Endometrial microvascular endothelial cells (primary cell): ENCODE data around the gene VIL1. TPM values are rescaled to one million over a fixed set of nuclear protein-coding genes. Genes with fewer than 3 reads are reported as not detected.

Experiments used
- in situ Hi-C: cut with HindIII; loops from 2 replicates; pipeline ENCODE4 v1.10.0; 2017; ENCODE audit warnings: low sequenced_read_pairs, low pct_unique_long_range_greater_than_20kb; ENCODE audit errors: inconsistent ontology term
- total RNA-seq: library from RNA; depleted of rRNA; stranded (reverse); fragments of >200 nt; gene quantifications from one replicate; pipeline ENCODE4 v1.2.3, GENCODE V29; 2015; ENCODE audit errors: inconsistent ontology term

Gene VIL1
- total RNA-seq, 1 donor from 2014 or later, result not detected

DNA sequence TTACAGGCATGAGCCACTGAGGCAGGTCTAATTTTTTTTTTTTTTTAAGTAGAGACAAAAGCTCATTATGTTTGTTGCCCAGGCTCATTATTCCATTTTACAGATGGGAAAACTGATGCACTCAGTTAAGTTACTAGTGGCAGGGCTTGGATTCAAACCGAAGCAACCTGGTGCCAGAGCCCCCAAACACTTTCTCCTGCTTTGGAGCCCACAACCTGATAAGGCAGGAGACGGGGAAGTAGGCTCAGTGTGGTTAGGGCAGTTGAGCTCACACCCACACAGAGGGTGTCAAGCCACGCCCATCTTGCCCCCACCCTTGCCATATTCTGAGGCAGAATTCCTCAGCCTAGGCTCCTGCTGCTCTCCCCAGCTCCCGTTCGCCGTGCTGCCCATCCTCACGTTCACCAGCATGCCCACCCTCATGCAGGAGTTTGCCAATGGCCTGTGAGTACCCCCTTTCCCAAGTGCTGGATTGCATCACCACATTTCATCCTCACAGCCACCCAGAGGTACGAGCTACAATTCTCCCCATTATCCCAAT is 25.1 kb upstream of the VIL1 start:
- in situ Hi-C loops, result no loop called here

DNA sequence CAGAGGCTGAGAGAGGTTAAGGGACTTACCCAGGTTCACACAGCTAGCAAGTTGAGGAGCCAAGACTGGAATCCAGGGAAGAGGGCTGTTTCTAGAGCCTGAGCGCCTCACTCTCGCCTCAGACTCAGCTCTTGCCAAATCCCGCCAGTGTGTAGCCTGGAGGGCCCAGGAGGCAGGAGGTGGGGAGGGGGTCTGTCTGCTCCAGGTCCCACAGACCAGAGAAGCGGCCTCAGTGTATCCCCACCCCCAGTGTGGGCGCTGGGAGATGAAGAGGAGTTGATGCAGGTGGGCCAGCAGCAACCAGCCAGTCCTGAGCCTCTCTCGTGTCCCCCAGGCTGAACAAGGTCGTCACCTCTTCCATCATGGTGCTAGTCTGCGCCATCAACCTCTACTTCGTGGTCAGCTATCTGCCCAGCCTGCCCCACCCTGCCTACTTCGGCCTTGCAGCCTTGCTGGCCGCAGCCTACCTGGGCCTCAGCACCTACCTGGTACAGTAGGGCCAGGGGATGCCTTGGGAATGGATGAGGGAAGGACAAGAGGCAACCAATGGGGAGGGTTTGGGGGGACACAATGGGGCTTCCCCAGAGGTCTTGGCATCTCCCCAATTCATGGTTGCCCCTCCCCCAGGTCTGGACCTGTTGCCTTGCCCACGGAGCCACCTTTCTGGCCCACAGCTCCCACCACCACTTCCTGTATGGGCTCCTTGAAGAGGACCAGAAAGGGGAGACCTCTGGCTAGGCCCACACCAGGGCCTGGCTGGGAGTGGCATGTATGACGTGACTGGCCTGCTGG is 24.4 kb upstream of the VIL1 start:
- in situ Hi-C loops, result no loop called here

DNA sequence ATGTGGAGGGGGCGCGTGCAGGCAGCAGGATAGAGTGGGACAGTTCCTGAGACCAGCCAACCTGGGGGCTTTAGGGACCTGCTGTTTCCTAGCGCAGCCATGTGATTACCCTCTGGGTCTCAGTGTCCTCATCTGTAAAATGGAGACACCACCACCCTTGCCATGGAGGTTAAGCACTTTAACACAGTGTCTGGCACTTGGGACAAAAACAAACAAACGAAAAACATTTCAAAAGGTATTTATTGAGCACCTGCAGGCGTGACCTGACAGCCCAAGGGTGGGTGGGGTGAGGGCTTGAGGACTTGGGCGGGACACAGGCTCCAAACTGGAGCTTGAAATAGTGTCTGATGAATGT is 23.9 kb upstream of the VIL1 start:
- in situ Hi-C loops, result no loop called here

DNA sequence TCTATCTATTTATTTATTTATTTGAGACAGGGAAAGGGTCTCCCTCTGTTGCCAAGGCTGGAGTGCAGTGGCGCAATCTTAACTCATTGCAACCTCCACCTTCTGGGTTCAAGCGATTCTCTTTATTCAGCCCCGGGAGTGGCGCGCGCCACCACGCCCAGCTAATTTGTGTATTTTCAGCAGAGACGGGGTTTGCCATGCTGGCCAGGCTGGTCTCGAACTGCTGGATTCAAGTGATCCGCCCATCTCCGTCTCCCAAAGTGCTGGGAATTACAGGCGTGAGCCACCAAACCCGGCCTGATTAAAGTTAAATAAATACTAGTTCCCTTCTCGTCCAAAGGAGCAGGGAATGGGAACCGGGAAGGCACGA is 23.5 kb upstream of the VIL1 start:
- in situ Hi-C loops, result no loop called here

DNA sequence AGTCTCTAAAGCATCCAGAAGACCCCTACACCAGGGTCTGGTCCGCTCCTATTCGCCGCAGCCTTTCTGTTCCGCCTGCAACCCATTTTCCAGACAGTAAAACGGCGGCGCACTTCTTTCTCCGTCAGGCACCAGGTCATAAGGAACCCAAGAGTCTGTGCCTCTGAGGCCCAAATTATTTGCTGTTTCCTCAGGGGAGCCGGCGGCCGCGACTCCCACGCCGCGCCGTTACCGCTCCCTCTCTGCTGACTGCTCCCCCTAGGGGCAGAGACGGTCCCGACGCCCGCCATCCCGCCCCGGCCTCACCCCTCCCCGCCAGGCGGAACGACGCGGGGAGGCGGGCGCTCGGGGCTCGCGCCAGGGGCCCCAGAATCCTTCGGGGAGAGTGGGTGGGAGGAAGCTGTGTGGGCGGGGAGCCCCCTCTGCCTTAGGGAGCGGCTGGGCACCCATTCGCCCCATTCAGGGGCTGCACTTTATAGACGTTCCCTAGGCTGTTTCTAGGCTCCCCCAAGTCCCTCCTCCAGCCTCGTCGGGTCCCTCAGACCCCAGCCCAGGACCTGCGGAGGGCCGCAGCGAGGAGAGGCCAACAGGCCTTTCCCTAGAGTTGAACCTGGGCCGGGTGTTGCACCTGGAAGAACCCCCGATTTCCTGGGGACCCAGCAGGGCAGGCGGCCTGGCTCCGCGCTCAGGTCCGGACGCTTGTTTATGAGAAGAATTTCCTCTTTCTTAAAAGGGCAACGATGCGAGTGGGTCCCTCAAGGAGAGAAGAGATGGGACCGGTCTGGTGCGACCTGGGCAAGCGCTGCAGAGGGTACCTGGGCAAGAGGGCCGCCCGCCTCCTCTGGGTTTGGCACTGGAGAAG is 22.9 kb upstream of the VIL1 start:
- in situ Hi-C loops, result no loop called here

DNA sequence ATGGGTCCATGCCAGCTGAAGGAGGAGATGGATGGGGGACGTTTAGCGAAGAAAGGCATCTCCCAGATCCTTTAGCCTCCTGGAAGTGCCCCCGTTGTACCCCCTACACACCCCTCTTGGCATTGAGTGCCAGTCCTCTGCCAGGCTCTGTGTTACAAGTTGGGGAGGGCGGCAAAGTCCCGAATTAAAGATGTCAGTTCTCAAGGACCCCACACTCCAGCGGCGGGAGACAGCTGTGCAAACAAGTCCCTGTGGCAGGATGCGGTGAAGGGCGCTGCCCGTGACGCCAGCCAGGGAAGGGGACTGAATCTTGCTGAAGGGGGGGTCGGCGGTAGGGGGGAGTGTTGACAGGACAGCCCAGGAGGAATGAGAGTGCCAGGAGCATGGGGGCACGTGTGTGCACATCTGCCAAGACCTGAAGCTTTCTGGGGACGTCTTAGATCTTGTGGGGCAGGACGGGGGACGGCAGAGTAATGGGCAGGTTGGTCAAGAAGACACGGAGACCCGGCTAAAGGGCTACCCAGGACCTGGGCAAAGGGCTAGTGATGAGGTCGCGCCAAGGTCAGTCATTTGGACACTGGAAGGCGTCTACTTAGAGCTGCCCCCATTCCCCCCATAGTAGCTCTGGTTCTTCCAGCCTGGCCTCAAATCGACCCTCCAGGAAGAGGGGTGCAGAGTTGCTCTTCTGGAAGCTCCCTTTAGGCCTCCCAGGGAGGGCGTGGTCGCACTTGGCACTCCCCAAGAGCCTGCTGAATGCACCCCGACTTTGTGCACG is 22.0 kb upstream of the VIL1 start:
- in situ Hi-C loops, result no loop called here

DNA sequence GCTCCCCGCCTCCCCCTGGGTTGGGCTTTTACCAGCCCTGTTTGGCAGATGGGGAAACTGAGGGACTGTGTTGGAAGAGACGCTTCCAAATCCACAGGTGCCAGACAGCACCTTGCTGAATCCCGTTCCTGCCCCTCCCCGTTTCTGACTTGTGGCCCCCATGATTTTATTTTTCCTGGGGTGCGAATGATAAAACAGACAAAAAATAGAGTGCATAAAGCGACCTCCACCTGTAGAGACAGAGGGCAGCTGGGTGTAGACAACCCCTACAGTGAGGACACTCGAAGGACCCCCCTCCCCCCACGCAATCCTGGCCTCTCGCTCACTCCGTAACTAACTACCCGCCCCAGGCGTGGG is 21.5 kb upstream of the VIL1 start:
- in situ Hi-C loops, result no loop called here

DNA sequence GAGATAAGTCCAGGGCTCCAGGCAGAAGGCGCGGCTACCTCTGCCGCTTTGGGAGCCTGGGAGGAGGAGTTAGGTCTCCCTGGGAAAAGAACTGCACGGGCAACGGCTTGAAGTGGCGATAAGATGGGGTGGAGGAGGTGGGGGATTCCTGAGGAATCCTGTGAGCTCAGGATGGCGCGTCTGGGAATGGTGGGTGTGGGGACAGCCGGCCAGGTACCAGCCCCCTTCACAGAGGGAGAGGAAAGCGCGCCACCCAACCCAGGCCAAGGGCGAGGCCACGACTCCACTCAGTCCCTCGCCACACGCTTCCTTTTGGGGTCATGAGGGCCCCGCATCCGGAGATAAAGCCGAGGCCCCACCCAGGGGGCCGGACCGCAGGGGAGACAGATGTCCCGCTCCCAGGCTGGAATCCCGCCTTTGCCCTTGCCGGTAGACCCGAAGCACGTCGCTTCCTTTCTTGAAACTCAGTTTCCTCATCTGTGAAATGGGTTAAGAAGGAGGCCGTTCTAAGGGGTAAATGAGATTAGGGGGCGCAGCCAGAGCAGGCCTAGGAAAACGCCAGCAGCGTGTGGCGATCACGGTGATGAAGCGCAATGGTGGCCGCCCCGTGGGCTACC is 21.0 kb upstream of the VIL1 start:
- in situ Hi-C loops, result no loop called here

DNA sequence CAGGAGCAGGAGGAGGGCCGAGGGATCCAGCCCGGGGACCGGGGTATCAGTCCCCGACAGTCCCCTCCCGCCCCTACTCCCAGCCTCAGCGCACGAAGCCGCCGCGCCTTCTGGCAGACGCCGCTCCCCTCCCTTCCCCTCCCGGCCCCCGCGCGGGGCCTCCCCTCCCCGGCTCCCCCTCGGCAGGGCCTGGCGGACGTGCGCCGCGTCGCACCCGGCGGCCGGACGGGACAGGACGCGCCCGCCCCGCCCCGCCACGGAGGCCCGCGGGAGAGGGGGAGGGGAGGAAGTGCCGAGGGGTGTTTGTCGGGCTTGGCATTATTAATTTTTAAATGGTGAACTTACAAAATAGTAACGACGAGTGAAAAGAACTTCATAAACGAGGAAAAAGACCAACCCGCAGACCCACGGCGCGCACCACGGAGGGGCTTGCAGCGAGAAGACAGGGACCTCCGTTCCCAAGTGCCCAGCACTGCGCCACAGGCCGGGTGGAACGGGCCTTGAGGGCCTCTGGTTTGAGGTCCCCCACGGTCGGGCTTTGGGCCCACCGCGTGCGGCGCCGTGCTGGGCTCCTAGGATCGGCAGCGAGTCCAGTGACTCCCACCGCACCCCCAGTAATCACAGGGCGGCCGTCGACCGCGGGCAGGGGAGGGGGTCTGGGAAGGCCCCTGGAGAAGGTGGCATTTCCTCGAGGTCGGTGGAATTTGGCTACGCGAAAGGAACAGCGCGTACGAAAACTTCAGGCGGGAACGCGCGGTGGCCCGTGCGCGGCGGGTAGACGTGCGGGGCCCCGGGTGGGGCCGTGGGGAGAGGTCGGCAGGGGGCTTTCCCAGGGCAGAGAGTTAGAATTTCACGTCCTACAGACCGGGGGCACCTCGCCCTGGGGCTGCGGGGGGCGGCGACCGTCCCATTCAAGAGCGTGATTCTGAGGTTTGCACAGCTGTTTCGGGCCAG is 20.2 kb upstream of the VIL1 start:
- in situ Hi-C loops, result no loop called here

DNA sequence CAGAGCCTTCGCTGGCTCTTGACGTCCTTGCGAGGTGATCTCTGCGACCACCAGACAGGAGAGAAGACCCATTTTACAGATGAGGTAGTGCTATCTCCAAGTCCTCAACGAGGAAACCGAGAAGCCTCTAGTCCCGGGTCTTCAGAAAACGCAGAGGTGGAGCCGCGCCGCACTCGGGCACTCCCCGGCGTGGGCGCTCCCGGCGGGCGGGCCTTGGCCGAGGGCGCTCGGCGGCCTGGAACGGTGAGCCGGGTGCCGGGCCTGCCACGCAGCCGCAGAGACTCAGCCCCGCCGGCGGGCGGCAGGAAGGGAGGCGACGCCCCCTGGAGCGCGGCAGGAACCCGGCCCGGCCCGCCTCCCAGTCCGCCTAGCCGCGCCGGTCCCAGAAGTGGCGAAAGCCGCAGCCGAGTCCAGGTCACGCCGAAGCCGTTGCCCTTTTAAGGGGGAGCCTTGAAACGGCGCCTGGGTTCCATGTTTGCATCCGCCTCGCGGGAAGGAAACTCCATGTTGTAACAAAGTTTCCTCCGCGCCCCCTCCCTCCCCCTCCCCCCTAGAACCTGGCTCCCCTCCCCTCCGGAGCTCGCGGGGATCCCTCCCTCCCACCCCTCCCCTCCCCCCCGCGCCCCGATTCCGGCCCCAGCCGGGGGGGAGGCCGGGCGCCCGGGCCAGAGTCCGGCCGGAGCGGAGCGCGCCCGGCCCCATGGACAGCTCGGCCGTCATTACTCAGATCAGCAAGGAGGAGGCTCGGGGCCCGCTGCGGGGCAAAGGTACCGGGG is 19.3 kb upstream of the VIL1 start, which contains the start of gene CTDSP1:
Gene CTDSP1 (plus strand): TSS at position 478 of the 776 bp plus-strand sequence. CDS start 223 bp downstream, at position 701.
- in situ Hi-C loops, result no loop called here

DNA sequence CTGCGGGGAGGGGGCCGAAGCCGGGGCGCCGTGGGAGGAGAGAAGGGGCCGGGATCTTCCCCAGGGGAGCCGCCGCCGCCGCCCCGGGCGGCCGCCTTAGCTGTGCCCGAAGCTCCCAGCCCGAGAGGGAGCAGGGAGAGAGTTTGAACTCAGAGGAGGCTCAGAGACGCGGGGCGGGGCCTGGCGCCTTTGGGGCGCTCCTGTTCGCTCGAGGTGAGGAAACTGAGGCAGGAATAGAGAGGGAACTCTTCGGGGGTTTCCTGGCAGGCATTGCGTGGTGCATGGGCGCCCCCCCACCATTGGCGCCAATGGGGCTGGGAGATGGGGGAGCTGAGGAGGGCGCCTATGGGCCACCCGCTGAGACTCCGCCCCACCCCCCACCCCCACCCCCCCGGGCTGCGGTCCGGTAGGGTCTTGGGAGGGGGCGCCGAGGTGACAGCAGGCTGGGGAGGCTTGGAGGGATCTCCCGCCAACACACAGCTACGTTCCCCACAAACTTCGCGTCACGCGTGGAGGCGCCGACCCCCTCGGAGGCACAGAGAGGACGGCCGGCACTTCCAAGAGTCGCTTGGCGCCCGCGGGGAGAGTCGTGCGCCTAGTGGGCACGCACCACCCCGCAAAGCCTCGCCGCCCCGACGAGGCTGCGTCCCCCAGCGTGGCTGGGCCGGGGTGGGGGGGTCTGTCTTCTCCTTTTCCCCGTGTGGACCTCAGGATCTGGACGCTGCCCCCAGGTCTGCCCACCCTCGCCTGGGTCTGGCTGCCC is 18.6 kb upstream of the VIL1 start:
- in situ Hi-C loops, result no loop called here

DNA sequence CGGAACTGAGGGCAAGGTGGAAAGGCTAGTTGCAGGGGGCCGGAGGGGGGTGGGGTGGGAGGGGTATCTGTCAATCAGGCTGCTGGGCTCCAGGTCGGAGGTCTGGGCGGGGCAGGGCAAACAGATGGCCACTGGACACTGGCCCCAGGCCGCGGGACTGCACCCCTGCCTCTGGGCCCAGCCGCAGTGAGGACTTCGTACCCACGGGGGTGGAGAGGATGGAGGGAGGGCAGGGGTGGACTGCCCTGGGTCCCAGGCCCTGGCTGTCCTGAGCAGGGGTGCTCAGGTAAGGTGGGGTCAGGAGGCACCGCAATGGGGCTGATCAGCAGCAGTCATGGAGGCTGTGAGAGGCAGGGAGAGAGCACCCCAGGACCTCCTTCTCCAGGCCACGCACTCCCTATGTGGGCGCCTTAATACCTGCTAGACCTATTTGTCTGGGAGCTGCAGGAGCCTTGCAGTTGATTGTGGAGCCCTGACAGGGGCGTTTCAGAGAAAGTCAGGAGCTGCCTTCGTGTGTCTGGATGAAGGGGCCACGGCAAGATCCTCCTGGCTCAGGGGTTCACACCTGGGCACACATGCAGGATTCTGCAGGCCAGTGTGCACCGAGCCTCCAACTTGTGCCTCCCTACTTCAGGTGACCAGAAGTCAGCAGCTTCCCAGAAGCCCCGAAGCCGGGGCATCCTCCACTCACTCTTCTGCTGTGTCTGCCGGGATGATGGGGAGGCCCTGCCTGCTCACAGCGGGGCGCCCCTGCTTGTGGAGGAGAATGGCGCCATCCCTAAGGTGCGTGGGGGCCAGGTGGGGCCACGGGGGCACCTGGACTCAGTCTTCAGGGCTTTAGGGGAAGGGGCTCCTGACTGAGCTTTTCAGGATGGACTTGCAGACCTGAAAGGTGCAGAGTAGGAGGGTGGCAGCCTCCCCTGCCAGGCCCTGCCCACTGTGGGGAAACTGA is 17.7 kb upstream of the VIL1 start:
- in situ Hi-C loops, result no loop called here

DNA sequence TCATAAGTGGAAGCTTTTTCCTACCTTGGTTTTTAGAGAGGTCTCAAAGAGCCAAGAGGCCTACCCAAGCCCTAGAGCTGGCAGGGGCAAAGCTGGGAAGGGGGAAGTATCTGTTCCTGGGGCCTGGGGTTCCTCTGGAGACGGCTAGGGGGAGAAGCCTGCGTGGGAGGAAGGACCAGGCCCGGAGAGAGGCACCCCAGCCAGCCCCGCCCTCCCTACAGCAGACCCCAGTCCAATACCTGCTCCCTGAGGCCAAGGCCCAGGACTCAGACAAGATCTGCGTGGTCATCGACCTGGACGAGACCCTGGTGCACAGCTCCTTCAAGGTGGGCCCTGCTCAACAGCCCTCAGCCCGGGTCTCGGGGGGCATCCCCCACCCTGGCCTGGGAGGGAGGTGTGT is 17.0 kb upstream of the VIL1 start:
- in situ Hi-C loops, result no loop called here

DNA sequence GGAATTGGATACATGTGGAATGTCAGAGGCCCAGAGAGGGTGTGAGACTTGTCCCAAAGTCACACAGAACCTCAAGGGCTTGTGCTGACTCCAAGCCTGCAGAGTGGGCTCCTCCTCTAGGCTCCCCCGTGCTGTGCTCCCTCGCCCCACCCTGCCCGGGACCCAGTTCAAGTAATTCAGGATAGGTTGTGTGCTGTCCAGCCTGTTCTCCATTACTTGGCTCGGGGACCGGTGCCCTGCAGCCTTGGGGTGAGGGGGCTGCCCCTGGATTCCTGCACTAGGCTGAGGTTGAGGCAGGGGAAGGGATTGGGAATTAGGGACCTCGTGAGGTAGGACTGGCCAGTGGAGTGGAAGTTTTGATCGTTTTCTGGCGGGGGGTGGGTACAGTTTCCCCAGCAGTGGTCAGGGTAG is 16.4 kb upstream of the VIL1 start:
- in situ Hi-C loops, result no loop called here

DNA sequence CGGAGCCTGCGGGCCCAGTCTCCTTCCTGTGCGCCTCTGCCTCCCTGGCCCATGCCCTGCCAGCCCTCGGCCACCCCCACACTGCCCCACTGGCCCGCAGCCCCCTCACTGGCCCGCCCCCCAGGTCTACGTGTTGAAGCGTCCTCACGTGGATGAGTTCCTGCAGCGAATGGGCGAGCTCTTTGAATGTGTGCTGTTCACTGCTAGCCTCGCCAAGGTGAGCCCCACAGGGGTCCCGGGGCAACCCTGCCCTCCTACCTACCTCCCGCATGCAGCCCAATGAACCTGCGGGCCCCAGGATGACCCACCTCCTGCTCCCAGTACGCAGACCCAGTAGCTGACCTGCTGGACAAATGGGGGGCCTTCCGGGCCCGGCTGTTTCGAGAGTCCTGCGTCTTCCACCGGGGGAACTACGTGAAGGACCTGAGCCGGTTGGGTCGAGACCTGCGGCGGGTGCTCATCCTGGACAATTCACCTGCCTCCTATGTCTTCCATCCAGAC is 16.0 kb upstream of the VIL1 start:
- in situ Hi-C loops, result no loop called here
